ENCODE results near the gene RIN3.

DNA sequence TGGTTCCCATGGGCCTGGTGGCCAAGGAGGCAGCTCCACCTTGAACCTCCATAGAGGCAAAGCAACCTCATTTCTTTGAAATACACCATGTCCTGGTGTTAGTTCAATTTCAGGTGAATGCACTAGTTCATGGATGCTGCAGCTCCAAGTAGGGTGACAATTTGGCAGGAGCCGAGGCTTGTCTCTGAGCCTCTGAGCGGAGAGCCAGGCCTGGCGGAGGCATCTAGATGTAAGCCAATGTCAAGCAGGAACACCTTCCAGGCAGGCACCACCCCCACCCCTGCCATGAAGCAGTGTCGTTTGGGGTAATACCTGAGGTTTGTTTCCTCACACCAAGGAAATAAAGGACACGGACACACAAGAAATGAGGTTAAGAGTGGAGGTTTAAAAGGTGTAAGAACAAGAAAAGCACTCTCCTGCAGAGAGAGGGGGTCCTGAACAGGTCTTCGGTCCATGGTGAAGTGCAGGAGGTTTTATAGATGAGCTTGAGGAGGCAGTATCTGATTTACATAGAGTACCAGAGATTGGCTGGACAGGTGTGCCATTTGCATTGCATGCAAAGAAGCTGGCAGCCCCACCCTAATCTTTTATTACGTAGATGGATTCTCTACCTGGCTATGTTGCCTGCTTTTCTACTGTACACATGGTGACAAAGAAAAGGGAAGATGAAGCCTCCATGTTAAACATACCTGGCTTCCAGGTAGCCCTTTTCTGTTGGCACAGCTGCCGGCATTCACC lies 60.3 kb downstream of the RIN3 start:
- TF ChIP-seq, protein P1, sequence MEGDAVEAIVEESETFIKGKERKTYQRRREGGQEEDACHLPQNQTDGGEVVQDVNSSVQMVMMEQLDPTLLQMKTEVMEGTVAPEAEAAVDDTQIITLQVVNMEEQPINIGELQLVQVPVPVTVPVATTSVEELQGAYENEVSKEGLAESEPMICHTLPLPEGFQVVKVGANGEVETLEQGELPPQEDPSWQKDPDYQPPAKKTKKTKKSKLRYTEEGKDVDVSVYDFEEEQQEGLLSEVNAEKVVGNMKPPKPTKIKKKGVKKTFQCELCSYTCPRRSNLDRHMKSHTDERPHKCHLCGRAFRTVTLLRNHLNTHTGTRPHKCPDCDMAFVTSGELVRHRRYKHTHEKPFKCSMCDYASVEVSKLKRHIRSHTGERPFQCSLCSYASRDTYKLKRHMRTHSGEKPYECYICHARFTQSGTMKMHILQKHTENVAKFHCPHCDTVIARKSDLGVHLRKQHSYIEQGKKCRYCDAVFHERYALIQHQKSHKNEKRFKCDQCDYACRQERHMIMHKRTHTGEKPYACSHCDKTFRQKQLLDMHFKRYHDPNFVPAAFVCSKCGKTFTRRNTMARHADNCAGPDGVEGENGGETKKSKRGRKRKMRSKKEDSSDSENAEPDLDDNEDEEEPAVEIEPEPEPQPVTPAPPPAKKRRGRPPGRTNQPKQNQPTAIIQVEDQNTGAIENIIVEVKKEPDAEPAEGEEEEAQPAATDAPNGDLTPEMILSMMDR (IDR thresholded peaks at IDR 0.05) = no peak
- no peak for TF ChIP-seq POLR2A (IDR thresholded peaks at IDR 0.05)
